ENCODE measurements around the gene CCDC30.

The CCDC30 gene

GRCh38 chr1:42523171-42523570 is 60.1 kb downstream of the CCDC30 start:
- no peak for TF ChIP-seq CTCF (IDR thresholded peaks at IDR 0.05; ENCODE audit: control insufficient read depth, extremely low read depth, insufficient read depth)
- no peak overlapping the region for H3K4me3 ChIP-seq (ENCODE audit: low read depth, low read length)
- DNase-seq (ENCODE audit: low read depth) = no peak

GRCh38 chr1:42524330-42524729 is 61.2 kb downstream of the CCDC30 start:
- DNase-seq (ENCODE audit: low read depth) = no peak
- no peak overlapping the region for H3K4me3 ChIP-seq (ENCODE audit: low read depth, low read length)
- TF ChIP-seq CTCF (IDR thresholded peaks at IDR 0.05; ENCODE audit: control insufficient read depth, extremely low read depth, insufficient read depth) = no peak

- DNase-seq (ENCODE audit: low read depth) = no peak
- H3K4me3 ChIP-seq (ENCODE audit: low read depth, low read length) = no peak overlapping the region
- TF ChIP-seq CTCF (IDR thresholded peaks at IDR 0.05; ENCODE audit: control insufficient read depth, extremely low read depth, insufficient read depth) = no peak
Observed at GRCh38 chr1:42529724-42530181, 66.7 kb downstream of the CCDC30 start.

- DNase-seq (ENCODE audit: low read depth) = no peak
- no peak overlapping the region for H3K4me3 ChIP-seq (ENCODE audit: low read depth, low read length)
- TF ChIP-seq CTCF (IDR thresholded peaks at IDR 0.05; ENCODE audit: control insufficient read depth, extremely low read depth, insufficient read depth) = no peak
Observed at GRCh38 chr1:42531043-42531442, 68.0 kb downstream of the CCDC30 start.

- DNase-seq (ENCODE audit: low read depth) = no peak
- TF ChIP-seq CTCF (IDR thresholded peaks at IDR 0.05; ENCODE audit: control insufficient read depth, extremely low read depth, insufficient read depth) = no peak
- H3K4me3 ChIP-seq (ENCODE audit: low read depth, low read length) = no peak overlapping the region
Observed at GRCh38 chr1:42533101-42533863, 70.2 kb downstream of the CCDC30 start.

- H3K4me3 ChIP-seq (ENCODE audit: low read depth, low read length) = no peak overlapping the region
- TF ChIP-seq CTCF (IDR thresholded peaks at IDR 0.05; ENCODE audit: control insufficient read depth, extremely low read depth, insufficient read depth) = no peak
- no peak for DNase-seq (ENCODE audit: low read depth)
Observed at GRCh38 chr1:42541104-42541503, 78.0 kb downstream of the CCDC30 start.

GRCh38 chr1:42551180-42551579 is 88.1 kb downstream of the CCDC30 start:
- no peak overlapping the region for H3K4me3 ChIP-seq (ENCODE audit: low read depth, low read length)
- no peak for TF ChIP-seq CTCF (IDR thresholded peaks at IDR 0.05; ENCODE audit: control insufficient read depth, extremely low read depth, insufficient read depth)
- no peak for DNase-seq (ENCODE audit: low read depth)
